ENCODE results near the gene HYAL4. TPM values are rescaled to one million over a fixed set of nuclear protein-coding genes. Genes with fewer than 3 reads are reported as not detected.
"Not testable (repeated sequence)": the region's sequence is repeated elsewhere in the genome, so short reads cannot be mapped to it uniquely, and the experiment has no call there.

HYAL4 gene
- total RNA-seq, 1 donor from 2014 or later, result 0.49 TPM

GRCh38 chr7:123879628-123880027 is 34.7 kb downstream of the HYAL4 start:
- no peak overlapping the region for H3K4me3 ChIP-seq
- TF ChIP-seq CTCF (IDR thresholded peaks at IDR 0.05) (no peak), POLR2A (IDR thresholded peaks at IDR 0.05) (no peak), POLR2AphosphoS5 (IDR thresholded peaks at IDR 0.05; ENCODE audit: insufficient read depth in 1 of 2, low read depth in 1 of 2) (no peak)
- intact Hi-C loops (cut with DNase I), result no loop called here
- no peaks in the 10 kb centered on the region for H3K36me3 ChIP-seq
- no peaks in the 10 kb centered on the region for H3K4me1 ChIP-seq
- no peaks in the 10 kb centered on the region for H3K27me3 ChIP-seq
- no peak for DNase-seq (ENCODE audit: extremely low spot score in 2 of 2)
- no peak overlapping the region for H3K27ac ChIP-seq
- H3K9me3 ChIP-seq, result no peaks in the 10 kb centered on the region

GRCh38 chr7:123881300-123881699 is 36.3 kb downstream of the HYAL4 start:
- TF ChIP-seq CTCF (IDR thresholded peaks at IDR 0.05) (no peak), POLR2A (IDR thresholded peaks at IDR 0.05) (no peak), POLR2AphosphoS5 (IDR thresholded peaks at IDR 0.05; ENCODE audit: insufficient read depth in 1 of 2, low read depth in 1 of 2) (no peak)
- Histone ChIP-seq H3K4me3 (no peak overlapping the region), H3K4me1 (no peaks in the 10 kb centered on the region), H3K27me3 (no peaks in the 10 kb centered on the region), H3K27ac (no peak overlapping the region), H3K36me3 (no peaks in the 10 kb centered on the region), H3K9me3 (no peaks in the 10 kb centered on the region)
- no peak for DNase-seq (ENCODE audit: extremely low spot score in 2 of 2)
- intact Hi-C loops (cut with DNase I), result no loop called here

GRCh38 chr7:123883154-123883553 is 38.2 kb downstream of the HYAL4 start:
- Histone ChIP-seq H3K4me1 (no peaks in the 10 kb centered on the region), H3K9me3 (no peaks in the 10 kb centered on the region), H3K36me3 (no peaks in the 10 kb centered on the region), H3K27ac (no peak overlapping the region), H3K27me3 (no peaks in the 10 kb centered on the region), H3K4me3 (no peak overlapping the region)
- TF ChIP-seq CTCF (IDR thresholded peaks at IDR 0.05) (no peak), POLR2A (IDR thresholded peaks at IDR 0.05) (no peak), POLR2AphosphoS5 (IDR thresholded peaks at IDR 0.05; ENCODE audit: insufficient read depth in 1 of 2, low read depth in 1 of 2) (no peak)
- DNase-seq (ENCODE audit: extremely low spot score in 2 of 2), result no peak
- intact Hi-C loops (cut with DNase I), result no loop called here

GRCh38 chr7:123888192-123888591 is 43.2 kb downstream of the HYAL4 start:
- no peak for TF ChIP-seq CTCF (IDR thresholded peaks at IDR 0.05)
- no peak for TF ChIP-seq POLR2A (IDR thresholded peaks at IDR 0.05)
- no peak for TF ChIP-seq POLR2AphosphoS5 (IDR thresholded peaks at IDR 0.05; ENCODE audit: insufficient read depth in 1 of 2, low read depth in 1 of 2)
- DNase-seq (ENCODE audit: extremely low spot score in 2 of 2), result no peak

GRCh38 chr7:123894753-123895152 is 49.8 kb downstream of the HYAL4 start:
- H3K9me3 ChIP-seq; H3K27me3 ChIP-seq; DNase-seq (ENCODE audit: extremely low spot score in 2 of 2); intact Hi-C loops (cut with DNase I); H3K4me3 ChIP-seq; H3K27ac ChIP-seq; H3K4me1 ChIP-seq; H3K36me3 ChIP-seq: not testable (repeated sequence)

More at GRCh38 chr7:123888192-123888591, 43.2 kb downstream of the HYAL4 start:
- no peaks in the 10 kb centered on the region for H3K9me3 ChIP-seq
- no peaks in the 10 kb centered on the region for H3K4me1 ChIP-seq
- no peaks in the 10 kb centered on the region for H3K27me3 ChIP-seq
- H3K27ac ChIP-seq, result no peak overlapping the region
- H3K36me3 ChIP-seq, result no peaks in the 10 kb centered on the region
- no peak overlapping the region for H3K4me3 ChIP-seq
- intact Hi-C loops (cut with DNase I), result no loop called here

- TF ChIP-seq POLR2AphosphoS5 (IDR thresholded peaks at IDR 0.05; ENCODE audit: insufficient read depth in 1 of 2, low read depth in 1 of 2), result no peak
- no peak for TF ChIP-seq POLR2A (IDR thresholded peaks at IDR 0.05)
- no peak for TF ChIP-seq CTCF (IDR thresholded peaks at IDR 0.05)
- H3K27me3 ChIP-seq, result no peaks in the 10 kb centered on the region
- H3K4me1 ChIP-seq, result no peaks in the 10 kb centered on the region
- DNase-seq (ENCODE audit: extremely low spot score in 2 of 2), result no peak
- no peak overlapping the region for H3K4me3 ChIP-seq
- intact Hi-C loops (cut with DNase I), result no loop called here
- H3K9me3 ChIP-seq, result no peaks in the 10 kb centered on the region
- no peaks in the 10 kb centered on the region for H3K36me3 ChIP-seq
- no peak overlapping the region for H3K27ac ChIP-seq
Measured at GRCh38 chr7:123901101-123901500, 56.1 kb downstream of the HYAL4 start.

Data from vagina (tissue), 2 donors.